Subcutaneous adipose tissue (tissue), 4 donors: ENCODE measurements around the gene TCEA3. TPM values are rescaled to one million over a fixed set of nuclear protein-coding genes. Genes with fewer than 3 reads are reported as not detected.

Source experiments
- CTCF ChIP-seq: fragments of 450-650 bp; IDR thresholded peaks from one replicate; pipeline ENCODE4 v1.5.1; 2016; ENCODE audit warnings: low read depth, mild to moderate bottlenecking, control low read depth, antibody characterized with exemption, moderate library complexity
- total RNA-seq, 4 donors: library from RNA; depleted of rRNA; stranded (reverse); fragments of >200 nt; gene quantifications; one replicate each; pipeline ENCODE4 v1.1.0, GENCODE V29; 2016

The TCEA3 gene
- total RNA-seq, 4 donors from 2014 or later, result 5.4 to 10.8 (median 7.9) TPM

GRCh38 chr1:23420778-23421177 is 3.8 kb downstream of the TCEA3 start:
- no peak for TF ChIP-seq CTCF

- TF ChIP-seq CTCF, result no peak
Measured at GRCh38 chr1:23419180-23419579, 5.4 kb downstream of the TCEA3 start.

GRCh38 chr1:23417570-23417969 is 7.0 kb downstream of the TCEA3 start:
- TF ChIP-seq CTCF, result no peak

GRCh38 chr1:23416964-23417363 is 7.6 kb downstream of the TCEA3 start:
- TF ChIP-seq CTCF, result no peak

- no peak for TF ChIP-seq CTCF
Measured at GRCh38 chr1:23408797-23409290, 15.7 kb downstream of the TCEA3 start.

- no peak for TF ChIP-seq CTCF
Measured at GRCh38 chr1:23407016-23407630, 17.4 kb downstream of the TCEA3 start.

- TF ChIP-seq CTCF, result no peak
Measured at GRCh38 chr1:23405946-23406345, 18.6 kb downstream of the TCEA3 start.
